Measurements from ENCODE around the gene LILRB3. TPM values are rescaled to one million over a fixed set of nuclear protein-coding genes. Genes with fewer than 3 reads are reported as not detected.
"Not testable (repeated sequence)": the region's sequence is repeated elsewhere in the genome, so short reads cannot be mapped to it uniquely, and the experiment has no call there.

LILRB3 gene
- polyA plus RNA-seq, 3 donors, result 0.74 to 1.1 (median 1.00) TPM

DNA sequence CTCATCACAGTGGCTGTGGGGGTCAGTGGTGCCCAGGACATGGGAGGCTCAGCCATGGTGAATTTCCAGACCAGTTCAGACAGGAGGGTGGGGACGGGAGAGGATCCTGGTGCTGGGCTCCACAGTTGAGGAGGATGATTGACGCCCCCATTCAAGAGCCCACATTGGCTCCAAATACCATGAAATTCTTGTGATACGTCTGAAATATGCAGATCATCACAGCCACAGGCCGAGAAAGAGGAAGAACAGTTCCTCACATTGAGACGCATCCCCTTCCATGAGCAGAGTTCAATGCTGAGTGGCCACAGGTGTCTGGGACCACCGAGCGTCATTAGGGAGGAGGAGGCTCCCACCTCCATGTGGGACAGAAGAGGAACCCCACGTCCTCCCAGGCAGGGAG lies 21.0 kb upstream of the LILRB3 start:
- not testable (repeated sequence) for DNase-seq (ENCODE audit: low read depth in 3 of 3, low spot score in 2 of 3)

DNA sequence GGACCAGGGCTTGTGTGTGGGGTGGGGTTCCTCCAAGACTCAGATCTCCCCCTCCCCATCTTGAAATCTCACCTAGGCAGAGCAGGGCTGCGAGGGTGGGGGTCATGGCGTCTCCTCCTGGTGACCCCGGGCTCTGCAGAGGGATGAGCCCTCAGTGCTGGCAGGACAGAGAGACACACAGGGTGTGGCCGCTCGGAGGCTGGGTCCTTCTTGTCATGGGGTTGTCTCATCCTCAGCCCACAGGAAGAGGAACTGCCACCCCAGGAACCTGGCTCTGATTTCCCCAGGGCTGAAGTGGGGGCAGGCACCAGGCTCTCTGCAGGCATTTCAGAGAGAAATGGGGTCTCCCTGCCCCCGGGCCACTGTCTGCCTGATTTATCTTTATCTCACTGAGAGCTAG lies 19.8 kb upstream of the LILRB3 start, which contains the start of gene LILRA6:
Gene LILRA6 (minus strand): TSS at position 145 of the 400 bp plus-strand sequence.
- DNase-seq (ENCODE audit: low read depth in 3 of 3, low spot score in 2 of 3), result not testable (repeated sequence)

DNA sequence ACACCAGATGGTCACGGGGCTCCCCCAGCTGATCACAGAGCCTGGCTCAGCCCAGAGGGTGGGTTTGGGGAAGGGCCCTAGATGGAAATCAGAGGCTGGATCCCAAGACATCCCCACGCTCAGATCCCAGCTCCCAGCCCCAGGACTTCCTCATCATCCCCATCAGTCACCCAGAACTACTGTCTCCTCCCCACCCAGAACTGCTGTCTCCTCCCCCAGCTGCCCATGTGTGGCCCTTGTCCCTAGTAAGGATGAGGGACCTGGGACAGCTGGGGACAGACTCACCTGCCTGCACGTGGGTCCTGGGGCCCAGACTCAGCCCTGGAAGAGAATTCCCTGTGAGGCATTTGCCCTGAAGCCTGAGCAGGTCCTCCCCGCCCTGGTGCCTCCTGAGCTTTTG lies 19.4 kb upstream of the LILRB3 start:
- not testable (repeated sequence) for DNase-seq (ENCODE audit: low read depth in 3 of 3, low spot score in 2 of 3)

DNA sequence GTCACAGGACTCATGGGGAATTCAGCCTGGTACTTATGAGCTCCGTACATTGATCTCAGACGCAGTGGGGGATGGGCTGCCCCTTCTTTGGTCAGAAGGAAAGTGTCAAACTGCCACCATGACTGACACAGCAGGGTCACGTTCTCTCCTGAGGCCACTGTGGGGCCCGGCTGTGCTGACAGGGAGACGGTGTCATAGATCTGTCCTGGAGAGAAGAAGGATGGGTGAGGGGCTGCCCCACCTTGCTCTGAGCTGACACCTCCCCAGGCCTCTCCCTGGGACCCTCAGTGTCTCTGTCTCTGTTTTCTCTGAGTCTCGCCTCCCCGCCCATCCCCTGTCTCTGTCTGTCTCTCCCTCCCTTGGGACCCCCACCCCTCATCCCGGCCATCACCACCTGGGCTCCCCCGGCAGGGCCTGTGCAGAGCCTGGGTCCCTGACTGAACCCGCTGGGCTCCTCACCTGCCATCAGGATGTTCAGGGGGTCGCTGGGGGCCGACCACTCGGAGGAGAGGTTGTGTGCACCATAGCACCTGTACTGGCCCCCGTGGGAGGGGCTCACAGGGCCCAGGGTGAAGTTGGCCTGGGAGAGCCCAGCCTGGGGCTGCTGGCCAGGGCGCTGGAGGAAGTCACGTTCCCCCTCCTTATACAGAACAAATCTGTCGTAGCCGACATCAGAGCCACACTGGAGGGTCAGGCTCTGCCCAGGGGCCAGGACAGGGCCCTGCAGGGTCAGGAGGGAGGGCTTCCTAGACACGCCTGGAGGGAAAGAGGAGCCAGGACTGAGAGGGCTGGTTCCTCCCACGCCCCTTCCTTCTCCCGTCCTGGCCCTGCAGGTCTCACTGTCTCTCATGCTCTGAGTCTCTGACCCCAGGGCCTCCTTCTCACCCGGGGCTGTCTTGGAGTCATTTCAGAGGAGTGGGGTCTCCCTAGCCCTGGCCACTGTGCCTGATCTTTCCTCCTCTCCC lies 17.8 kb upstream of the LILRB3 start:
- not testable (repeated sequence) for DNase-seq (ENCODE audit: low read depth in 3 of 3, low spot score in 2 of 3)

DNA sequence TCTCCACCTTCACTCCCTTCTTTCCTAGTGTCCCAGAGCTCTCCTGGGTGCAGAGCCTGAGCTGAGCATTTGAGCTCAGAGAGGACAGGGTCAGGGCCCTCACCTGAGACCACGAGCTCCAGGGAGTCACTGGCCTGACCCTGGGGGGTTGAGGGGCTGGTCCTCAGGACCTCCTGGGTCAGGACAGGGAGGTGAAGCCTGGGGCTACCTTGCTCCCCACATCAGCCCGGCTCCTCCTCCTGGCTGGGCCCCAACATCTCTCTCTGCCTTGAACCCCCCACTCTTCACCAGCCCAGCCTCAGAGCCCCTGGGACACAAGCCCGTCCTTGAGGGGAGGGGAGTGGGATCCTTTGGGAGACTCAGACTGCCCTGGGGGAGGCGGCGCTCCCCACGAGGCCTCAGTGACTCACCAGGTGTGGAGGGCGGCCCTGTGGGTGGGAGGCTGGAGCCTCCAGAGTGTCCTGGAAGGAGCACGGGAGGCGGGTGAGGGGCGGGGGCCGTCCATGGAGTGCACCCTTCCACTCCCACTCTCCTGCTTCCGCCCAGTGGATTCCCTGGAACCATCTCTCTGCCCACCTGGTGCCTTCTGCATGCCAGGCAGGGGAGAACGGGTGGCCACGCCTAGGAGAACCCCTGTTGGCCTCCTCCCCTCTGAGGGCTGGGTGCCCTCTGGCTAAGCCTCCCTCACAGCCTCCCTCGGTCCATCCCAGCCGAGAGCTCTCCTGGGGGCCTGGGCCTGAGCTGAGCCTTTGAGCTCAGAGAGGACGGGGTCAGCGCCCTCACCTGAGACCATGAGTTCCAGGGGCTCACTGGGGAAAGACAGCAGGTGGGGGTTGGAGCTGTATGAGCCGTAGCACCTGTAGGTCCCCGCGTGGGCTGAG lies 16.9 kb upstream of the LILRB3 start:
- not testable (repeated sequence) for DNase-seq (ENCODE audit: low read depth in 3 of 3, low spot score in 2 of 3)

DNA sequence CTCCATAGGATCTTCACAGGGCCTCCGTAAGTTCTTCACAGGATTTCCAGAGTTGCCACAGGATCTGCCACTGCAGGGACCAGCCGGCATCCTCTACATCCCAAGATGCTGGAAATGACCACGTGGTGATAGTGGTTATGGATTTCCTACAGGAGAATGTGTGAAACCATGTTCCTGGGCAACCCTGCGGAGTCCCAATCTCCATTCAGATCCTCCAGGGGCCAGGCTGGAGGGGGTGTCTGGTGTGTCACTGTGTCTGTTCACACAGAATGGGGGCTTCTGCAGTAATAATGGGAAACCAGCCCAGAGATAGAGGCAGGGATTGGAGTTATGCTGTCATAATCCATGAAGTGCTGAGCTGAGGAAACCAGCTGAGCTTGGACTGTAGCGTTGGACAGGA lies 11.1 kb upstream of the LILRB3 start:
- DNase-seq (ENCODE audit: low read depth in 3 of 3, low spot score in 2 of 3), result no peak

DNA sequence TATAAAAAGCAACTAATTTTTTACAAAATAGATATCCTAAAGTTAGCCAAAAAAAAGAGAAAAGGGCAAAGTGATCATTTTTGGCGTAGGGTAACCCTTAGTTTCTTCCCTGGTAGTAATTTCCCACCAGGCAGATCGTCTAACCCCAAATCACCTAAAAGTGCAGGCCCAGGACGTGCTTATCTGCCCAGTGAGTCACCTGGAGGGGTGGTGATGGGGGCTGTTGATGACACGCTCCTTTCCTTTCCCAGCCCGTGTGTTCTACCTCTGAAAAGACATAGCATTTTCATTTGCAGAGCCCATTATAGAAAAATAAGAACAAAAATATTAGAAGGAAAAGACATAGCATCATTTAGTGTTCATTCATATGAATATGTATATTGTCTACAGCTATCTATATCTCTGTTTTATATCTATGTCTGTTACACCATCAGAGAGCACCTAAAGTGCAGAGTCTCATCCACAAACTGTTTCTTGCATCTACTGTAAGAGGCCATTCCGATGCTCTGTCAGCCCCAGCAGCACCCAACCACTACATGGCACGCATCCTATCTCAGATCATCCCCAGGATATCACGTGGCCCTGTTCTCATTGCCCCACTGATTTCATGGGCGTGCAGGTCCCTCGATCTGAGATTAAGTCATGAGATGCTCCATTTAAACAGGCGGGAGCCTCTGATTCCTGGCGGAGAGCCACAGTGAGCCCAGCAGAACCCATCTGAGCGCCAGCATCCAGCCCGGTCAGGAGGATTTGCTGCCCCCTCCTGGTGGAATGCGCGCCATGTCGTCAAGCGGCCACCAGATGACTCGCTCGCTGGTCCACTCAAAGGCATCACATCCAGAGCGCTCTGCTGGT lies 8.5 kb upstream of the LILRB3 start:
- peak in 1 of 3 donors; percentile 69 for DNase-seq (ENCODE audit: low read depth in 3 of 3, low spot score in 2 of 3)

DNA sequence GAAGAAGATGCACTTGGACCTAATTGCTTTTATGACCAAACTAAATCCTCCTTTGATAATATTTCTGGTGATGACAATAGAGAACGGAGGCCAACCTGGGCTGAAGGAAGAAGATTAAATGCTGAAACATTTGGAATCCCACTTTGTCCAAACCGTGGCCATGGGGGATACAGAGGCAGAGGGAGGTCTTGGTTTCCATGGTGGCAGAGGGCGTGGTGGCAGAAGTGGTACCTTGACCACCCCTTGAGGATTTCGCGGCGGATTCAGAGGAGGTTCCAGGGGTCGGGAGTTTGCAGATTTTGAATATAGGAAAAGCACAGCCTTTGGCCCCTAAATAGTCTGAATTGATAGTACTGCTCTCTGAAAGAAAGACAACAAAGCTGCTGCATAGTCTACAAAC lies 7.2 kb upstream of the LILRB3 start:
- DNase-seq (ENCODE audit: low read depth in 3 of 3, low spot score in 2 of 3), result no peak

DNA sequence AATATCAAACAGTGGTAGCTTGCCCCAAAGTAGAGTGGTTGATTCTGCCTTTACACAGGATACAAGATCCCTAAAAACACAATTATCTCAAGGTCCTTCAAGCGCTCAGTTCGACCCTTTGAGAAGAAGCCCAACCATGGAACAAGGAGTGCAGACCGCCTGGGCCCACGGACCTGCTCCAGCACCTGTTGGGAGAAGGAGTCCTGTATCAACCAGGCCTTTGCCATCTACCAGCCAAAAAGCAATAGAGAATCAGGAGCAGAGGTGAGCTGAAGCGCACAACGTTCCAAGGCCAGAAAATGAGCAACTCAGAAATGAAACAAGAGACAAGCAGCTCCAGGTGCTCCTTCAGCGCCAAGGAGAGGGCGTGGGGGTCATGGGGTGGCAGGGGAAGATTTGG lies 6.3 kb upstream of the LILRB3 start:
- no peak for DNase-seq (ENCODE audit: low read depth in 3 of 3, low spot score in 2 of 3)

DNA sequence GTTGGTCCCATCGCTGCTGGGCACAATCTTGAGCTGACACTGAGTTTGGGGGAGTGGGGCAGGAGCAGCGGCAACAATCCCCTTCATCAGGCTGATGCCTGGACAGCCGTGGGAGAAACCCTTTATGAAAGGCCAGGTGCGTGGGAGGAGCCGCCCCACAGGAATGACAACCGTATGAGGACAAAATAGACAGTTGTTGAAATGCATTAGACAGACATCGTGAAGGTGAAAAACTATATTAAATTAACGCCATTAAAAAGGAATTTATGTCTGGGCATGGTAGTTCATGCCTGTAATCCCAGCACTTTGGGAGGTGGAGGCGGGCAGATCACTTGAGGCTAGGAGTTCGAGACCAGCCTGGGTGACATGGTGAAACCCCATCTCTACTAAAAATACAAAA lies 1.8 kb upstream of the LILRB3 start:
- not testable (repeated sequence) for DNase-seq (ENCODE audit: low read depth in 3 of 3, low spot score in 2 of 3)

DNA sequence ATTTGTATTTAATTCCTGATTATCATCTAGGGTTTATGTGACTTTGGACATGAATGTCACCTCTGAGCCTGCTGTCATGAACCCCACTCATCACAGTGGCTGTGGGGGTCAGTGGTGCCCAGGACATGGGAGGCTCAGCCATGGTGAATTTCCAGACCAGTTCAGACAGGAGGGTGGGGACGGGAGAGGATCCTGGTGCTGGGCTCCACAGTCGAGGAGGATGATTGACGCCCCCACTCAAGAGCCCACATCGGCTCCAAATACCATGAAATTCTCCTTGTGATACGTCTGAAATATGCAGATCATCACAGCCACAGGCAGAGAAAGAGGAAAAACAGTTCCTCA lies 1.1 kb upstream of the LILRB3 start:
- not testable (repeated sequence) for DNase-seq (ENCODE audit: low read depth in 3 of 3, low spot score in 2 of 3)

DNA sequence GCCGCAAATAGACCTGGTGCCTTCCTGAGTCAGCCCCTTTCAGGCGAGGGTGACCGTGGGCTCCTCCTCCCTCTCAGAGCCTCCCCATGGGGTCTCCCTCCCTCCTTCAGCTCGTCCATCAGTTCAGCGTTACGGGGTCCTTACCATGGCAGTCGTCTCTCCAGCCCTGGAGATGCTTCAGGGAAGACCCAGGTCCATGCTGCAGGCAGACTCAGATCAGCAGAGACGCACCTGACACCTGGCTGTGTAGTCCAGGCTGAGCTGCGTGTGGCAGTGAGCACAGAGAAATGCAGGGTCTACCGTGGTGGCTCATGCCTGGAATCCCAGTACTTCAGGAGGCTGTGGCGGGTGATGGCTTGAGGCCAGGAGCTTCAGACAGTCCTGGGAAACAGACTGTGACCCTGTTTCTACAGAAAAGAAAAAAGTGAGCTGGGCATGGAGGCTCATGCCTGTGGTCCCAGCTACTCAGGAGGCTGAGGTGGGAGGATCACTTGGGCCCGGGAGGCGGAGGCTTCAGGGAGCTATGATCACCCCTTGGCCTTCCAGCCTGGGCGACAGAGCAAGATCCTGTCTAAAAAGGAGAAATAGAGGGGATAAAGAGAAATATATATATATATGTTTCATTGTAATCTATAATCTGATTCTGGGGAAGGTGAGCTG lies 600 bp upstream of the LILRB3 start:
- not testable (repeated sequence) for DNase-seq (ENCODE audit: low read depth in 3 of 3, low spot score in 2 of 3)

DNA sequence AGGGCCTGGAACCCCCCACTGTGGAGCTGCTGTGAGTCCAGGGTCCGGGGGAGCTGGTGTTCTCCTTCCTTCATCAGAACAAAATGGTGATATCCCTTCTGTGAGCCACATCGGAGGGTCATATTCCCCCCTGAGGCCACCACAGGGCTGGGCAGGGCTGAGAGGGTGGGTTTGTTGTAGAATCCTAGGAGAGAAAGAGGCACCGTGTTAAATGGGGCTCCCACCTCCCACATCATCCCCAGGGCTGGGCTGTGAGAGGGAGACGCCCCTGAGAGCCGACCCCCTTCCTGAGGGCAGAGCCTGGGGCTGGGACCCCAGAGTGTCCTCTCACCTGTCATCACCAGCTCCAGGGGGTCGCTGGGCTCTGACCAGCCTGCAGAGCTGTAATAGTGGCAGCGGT lies 860 bp downstream of the LILRB3 start:
- not testable (repeated sequence) for DNase-seq (ENCODE audit: low read depth in 3 of 3, low spot score in 2 of 3)

DNA sequence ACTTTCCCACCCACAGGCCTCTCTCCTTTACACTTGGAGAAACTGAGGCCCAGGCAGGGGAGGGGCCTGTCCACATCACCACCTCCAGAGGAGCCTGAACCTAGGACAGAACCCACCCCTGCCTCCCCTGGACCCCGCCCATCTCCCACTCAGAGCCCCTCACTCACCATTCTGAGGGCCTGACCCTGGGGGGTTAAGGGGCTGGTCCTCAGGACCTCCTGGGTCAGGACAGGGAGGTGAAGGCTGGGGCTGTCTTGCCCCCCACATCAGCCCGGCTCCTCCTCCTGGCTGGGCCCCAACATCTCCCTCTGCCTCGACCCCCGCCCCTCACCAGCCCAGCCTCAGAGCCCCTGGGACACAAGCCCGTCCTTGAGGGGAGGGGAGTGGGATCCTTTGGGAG lies 3.1 kb downstream of the LILRB3 start:
- not testable (repeated sequence) for DNase-seq (ENCODE audit: low read depth in 3 of 3, low spot score in 2 of 3)

DNA sequence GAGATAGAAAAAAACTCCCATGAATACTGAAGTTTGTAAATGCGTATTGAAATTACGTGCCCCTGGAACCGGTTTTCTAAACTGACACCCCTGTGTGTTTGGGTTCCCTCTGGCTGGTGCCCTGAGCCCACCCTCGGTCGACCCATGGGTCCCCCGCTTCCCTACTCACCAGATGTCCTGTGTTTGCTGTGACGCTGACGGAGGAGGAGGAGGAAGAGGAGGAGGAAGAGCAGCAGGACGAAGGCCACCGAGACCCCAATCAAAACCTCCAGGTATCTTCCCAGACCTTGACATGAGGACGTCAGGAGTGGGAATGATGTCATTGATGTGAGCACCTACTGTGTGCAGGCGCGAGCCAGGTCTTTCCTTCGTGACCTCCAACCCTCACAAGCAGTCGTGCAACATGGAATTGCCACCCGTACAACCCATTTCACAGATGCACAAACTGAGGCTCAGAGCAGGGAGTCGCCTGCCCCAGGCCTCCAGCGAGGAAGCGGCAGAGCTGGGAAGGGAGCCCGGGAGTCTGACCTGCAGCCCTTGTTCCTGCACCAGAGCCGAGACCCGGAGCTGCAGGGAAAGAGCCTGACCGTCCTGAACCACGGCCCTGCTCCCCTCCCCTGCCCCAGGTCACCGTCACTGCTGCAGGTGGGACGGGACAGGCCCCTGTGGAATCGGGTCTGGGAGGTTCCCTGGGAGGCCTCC lies 3.7 kb downstream of the LILRB3 start:
- no peak for DNase-seq (ENCODE audit: low read depth in 3 of 3, low spot score in 2 of 3)

DNA sequence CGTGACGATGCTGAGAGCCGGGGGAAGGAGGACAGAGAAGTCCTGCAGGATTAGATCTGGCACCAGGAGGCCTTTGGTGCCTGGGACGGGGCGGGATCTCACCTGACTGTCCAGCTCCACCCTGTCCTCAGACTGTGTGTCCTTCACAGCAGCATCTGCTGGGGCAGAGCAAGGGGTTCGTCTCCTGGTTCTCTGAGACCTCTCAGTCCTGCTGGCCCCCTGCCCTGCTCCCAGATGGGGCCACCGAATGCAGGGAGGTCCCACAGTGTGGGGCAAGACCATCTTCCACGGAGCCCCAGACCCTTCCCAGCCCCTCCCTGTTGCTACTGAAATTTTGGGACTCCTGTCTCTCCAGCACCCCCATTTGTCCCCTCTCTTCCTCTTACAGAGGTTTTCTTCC lies 4.5 kb downstream of the LILRB3 start:
- no peak for DNase-seq (ENCODE audit: low read depth in 3 of 3, low spot score in 2 of 3)

DNA sequence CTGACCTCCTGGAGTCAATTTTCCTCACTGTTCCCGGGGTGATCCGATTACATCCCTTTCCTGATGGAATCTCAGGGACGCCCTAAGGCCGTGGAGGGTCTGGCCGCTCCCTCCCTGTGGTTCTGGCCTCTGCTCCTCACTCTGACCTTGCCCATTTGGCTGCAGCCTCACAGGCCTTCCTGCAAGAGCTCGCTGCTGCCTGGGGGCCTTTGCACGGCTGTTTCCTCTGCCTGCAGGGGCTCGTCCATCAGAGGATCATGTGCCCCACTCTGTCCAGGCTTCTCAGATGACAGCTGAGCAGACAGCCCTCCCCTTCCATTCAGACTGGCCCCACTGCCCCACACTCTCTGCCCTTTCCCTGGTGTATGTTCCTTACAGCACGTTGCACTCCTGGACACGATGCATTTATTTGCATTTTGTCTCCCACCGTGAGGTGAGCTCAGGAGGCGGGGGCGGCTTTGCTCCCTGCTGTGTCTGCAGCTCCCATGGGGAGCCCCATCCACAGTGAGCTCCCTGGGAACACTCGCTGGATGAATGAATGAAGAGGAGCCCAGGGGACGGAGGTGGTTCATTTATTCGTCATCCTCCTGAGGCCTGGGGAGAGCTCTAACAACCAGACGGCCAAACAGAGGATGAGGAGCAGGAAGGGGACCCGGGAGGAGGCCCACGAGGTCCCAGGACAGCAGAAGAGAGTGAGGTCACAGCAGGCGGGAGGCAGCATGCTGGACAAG lies 5.1 kb downstream of the LILRB3 start:
- DNase-seq (ENCODE audit: low read depth in 3 of 3, low spot score in 2 of 3), result not testable (repeated sequence)

DNA sequence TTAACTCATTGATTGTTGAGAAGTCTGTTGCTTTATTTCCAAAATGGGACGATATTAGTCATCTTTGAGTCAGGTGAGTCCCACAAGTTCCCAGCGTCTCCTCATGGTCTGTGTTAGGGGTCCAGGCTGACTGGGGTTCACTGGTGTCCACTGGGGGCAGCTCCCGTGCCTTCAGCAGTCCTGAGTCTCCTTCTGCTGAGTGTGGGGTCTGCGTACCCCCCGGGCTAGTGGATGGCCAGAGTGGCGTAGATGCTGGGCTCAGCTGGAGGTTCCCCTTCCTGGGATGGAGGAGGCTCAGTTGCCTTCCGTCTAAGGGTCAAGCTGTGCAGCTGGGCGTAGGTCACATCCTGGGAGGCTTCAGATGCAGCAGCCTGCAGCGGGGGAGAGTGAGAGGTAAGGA lies 5.9 kb downstream of the LILRB3 start:
- no peak for DNase-seq (ENCODE audit: low read depth in 3 of 3, low spot score in 2 of 3)

DNA sequence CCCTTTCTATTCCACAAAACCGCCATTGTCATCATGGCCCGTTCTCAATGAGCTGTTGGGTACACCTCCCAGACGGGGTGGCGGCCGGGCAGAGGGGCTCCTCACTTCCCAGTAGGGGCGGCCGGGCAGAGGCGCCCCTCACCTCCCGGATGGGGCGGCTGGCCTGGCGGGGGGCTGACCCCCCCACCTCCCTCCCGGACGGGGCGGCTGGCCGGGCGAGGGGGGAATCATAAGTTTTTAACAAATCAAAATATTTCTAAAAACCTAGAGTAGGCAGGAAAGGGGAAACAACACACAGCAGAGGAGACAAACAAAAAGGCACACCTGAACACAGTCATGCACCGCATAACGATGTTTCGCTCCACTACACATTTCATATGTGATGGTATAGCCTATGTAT lies 8.1 kb downstream of the LILRB3 start:
- not testable (repeated sequence) for DNase-seq (ENCODE audit: low read depth in 3 of 3, low spot score in 2 of 3)
